Measurements from ENCODE around the gene PPID. TPM values are rescaled to one million over a fixed set of nuclear protein-coding genes. Genes with fewer than 3 reads are reported as not detected.

The PPID gene
- total and polyA plus RNA-seq, 9 donors, result 10.9 to 54.8 (median 14.8) TPM

DNA sequence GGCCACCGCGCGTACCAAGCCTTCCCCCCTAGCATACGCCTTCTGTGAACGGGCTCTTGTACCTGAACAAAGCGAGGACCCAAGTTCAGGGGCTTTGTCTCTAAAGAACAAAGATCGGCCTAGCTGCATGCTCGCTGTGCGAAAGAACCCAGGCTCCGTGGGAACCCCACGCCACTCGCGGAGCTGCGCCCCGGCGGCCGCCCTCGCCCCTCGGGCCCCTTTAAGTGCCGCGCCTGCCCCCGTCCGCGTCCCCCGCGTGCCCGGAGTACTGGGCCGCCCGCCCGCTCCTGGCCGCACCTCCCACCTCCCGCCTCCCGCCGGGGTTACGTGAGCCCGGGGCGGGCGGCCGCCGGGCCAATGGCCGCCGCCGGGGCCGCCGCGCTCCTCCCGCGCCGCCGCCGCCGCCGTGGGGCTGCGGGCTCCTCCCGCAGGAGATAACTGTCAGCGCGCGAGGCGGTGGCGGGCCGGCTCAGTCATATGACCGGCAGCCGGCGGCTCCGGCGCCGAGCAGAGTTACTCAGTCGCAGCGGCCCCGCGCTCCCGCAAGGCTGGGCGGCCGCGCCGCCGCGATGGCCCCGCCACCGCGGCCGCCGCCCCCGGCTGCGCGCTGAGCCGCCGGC lies 45.5 kb upstream of the PPID start, which contains the start of gene FNIP2:
Gene FNIP2, plus strand, starts transcription at position 472 of the 620 bp plus-strand sequence. CDS start 187 bp downstream, outside the sequence.
- WGBS, 3 donors, result 1 to 2% (median 1%) methylated on average over 13 to 88 of the region's 88 CpGs
- peaks cover 4% of the 10 kb centered on the region for H3K4me1 ChIP-seq (ENCODE audit: insufficient read depth)
- DNase-seq, result peak; percentile 80 to 91 (median 86)
- peak within 1 kb of the TSS; percentile 89 for H3K4me3 ChIP-seq
- intact Hi-C loops (cut with DNase I), result loop anchor here in 1 of 4 donors (2.0 kb wide), 1 partner anchor 48 kb away; no protein-coding TSS in a partner anchor
- no peaks in the 10 kb centered on the region for H3K9me3 ChIP-seq
- no peaks in the 10 kb centered on the region for H3K27me3 ChIP-seq
- peak within 1 kb of the TSS; percentile 58 to 77 for H3K27ac ChIP-seq
- TF ChIP-seq, protein P1, sequence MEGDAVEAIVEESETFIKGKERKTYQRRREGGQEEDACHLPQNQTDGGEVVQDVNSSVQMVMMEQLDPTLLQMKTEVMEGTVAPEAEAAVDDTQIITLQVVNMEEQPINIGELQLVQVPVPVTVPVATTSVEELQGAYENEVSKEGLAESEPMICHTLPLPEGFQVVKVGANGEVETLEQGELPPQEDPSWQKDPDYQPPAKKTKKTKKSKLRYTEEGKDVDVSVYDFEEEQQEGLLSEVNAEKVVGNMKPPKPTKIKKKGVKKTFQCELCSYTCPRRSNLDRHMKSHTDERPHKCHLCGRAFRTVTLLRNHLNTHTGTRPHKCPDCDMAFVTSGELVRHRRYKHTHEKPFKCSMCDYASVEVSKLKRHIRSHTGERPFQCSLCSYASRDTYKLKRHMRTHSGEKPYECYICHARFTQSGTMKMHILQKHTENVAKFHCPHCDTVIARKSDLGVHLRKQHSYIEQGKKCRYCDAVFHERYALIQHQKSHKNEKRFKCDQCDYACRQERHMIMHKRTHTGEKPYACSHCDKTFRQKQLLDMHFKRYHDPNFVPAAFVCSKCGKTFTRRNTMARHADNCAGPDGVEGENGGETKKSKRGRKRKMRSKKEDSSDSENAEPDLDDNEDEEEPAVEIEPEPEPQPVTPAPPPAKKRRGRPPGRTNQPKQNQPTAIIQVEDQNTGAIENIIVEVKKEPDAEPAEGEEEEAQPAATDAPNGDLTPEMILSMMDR (IDR thresholded peaks at IDR 0.05), result no peak
- TF ChIP-seq EP300 (IDR thresholded peaks at IDR 0.05) (no peak), POLR2A (IDR thresholded peaks at IDR 0.05) (no peak)
- no peaks in the 10 kb centered on the region for H3K36me3 ChIP-seq

DNA sequence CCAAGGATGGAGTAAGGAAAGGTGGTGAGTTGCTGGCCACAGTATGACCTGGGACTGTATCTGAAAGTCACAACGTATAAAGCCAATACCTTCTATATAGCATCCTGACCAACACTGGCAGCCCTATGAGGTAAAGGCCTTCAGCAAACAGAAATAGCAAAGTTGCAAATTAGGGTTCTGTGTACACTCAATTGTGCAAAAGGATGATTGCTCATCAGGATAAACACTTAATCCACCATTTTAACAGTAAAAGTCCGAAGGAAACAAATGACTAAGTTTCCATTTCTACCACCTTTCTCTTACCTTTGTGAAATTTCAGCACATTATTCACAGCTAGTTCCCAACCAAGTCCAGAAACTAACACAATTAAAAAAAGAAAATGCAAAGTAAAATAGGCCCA lies 44.3 kb upstream of the PPID start:
- Histone ChIP-seq H3K36me3 (no peaks in the 10 kb centered on the region), H3K27me3 (no peaks in the 10 kb centered on the region), H3K4me3 (no peak overlapping the region), H3K27ac (peak overlapping the region in 1 of 2 donors; percentile 77), H3K4me1 (ENCODE audit: insufficient read depth) (peaks cover 4% of the 10 kb centered on the region), H3K9me3 (no peaks in the 10 kb centered on the region)
- TF ChIP-seq POLR2A (IDR thresholded peaks at IDR 0.05) (no peak), EP300 (IDR thresholded peaks at IDR 0.05) (no peak)
- TF ChIP-seq, protein P1 (IDR thresholded peaks at IDR 0.05), result no peak
- intact Hi-C loops (cut with DNase I), result no loop called here
- DNase-seq, result no peak
- WGBS, 3 donors, result 30 to 37% (median 36%) methylated on average over 2 of the region's 2 CpGs

DNA sequence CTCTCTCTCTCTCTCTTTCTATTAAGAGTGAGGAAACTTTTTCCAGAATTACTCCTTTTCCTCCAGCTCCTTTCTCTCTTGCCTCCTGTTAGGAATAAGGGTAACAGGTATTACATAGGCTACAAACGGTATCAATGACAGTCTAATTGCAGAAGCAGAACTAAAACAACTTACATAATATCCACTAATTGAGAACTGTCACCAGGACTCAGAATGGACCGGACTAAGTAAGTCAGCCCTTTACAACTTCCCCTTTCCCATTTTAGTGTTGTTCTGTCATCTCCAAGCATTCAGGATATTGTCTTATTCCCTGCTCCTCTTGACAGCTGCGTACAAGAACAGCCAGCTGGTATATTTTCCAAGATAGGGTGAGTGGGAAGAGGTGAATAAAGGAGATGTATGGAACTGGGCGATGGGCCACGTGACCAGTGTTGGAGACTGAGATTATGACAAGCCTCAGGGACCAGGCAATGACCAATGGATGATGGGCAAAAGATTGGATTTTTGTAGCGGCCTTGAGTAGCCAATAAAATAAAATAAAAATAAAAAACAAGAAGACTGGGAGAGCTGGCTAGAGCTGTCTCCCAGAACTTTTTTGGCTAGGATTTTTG lies 43.3 kb upstream of the PPID start:
- TF ChIP-seq, protein P1 (IDR thresholded peaks at IDR 0.05), result no peak
- no peak for TF ChIP-seq POLR2A (IDR thresholded peaks at IDR 0.05)
- TF ChIP-seq EP300 (IDR thresholded peaks at IDR 0.05), result no peak
- H3K4me3 ChIP-seq, result no peak overlapping the region
- peaks cover 4% of the 10 kb centered on the region for H3K4me1 ChIP-seq (ENCODE audit: insufficient read depth)
- H3K36me3 ChIP-seq, result no peaks in the 10 kb centered on the region
- no peak for DNase-seq
- intact Hi-C loops (cut with DNase I), result no loop called here
- H3K9me3 ChIP-seq, result no peaks in the 10 kb centered on the region
- no peak overlapping the region for H3K27ac ChIP-seq
- WGBS, 3 donors, result 19 to 41% (median 30%) methylated on average over 6 of the region's 6 CpGs
- no peaks in the 10 kb centered on the region for H3K27me3 ChIP-seq

DNA sequence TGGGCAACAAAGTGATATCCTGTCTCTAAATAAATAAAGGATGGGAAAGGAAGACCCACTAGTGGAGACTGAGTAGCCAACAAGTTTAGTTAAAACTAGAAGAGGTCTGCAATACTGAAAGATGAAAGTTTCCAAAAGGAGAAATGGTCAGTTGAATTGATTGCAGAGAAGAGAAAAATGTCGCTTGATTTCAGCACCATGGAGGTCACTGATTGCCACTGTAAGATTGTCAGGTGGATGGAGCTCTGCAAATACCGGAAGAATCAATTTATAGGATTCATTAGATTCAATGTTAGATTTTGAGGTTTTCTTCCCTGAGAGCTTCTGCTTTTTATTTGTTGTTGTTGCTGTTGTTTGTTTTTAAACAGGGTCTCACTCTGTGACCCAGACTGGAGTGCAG lies 40.3 kb upstream of the PPID start:
- H3K27me3 ChIP-seq, result no peaks in the 10 kb centered on the region
- peaks cover 2% of the 10 kb centered on the region for H3K4me1 ChIP-seq (ENCODE audit: insufficient read depth)
- H3K9me3 ChIP-seq, result no peaks in the 10 kb centered on the region
- intact Hi-C loops (cut with DNase I), result no loop called here
- no peak overlapping the region for H3K4me3 ChIP-seq
- no peak for TF ChIP-seq POLR2A (IDR thresholded peaks at IDR 0.05)
- no peak for TF ChIP-seq EP300 (IDR thresholded peaks at IDR 0.05)
- TF ChIP-seq, protein P1 (IDR thresholded peaks at IDR 0.05), result no peak
- no peak for DNase-seq
- no peaks in the 10 kb centered on the region for H3K36me3 ChIP-seq
- WGBS, 3 donors, result 42 to 47% (median 46%) methylated on average over 2 of the region's 2 CpGs
- H3K27ac ChIP-seq, result no peak overlapping the region

All from ovary (tissue), 9 donors.